ENCODE results near the gene ADGRV1.

ADGRV1 gene

GRCh38 chr5:90882448-90882847, 323.9 kb downstream of the ADGRV1 start:
- CTCF ChIA-PET, result no interaction called here
- POLR2A ChIA-PET, result no interaction called here
- DNase-seq (ENCODE audit: extremely low spot score), result no peak
- no peak for TF ChIP-seq CTBP1 (IDR thresholded peaks at IDR 0.05; ENCODE audit: borderline replicate concordance)
- TF ChIP-seq HDGF (IDR thresholded peaks at IDR 0.05; ENCODE audit: borderline replicate concordance), result no peak
- no peak for TF ChIP-seq SUZ12 (IDR thresholded peaks at IDR 0.05)
- TF ChIP-seq PKNOX1 (IDR thresholded peaks at IDR 0.05), result no peak
- TF ChIP-seq NFRKB (IDR thresholded peaks at IDR 0.05), result no peak
- TF ChIP-seq L3MBTL2 (conservative IDR thresholded peaks at IDR 0.05), result no peak
- TF ChIP-seq LEF1 (IDR thresholded peaks at IDR 0.05; ENCODE audit: borderline replicate concordance), result no peak
- no peak for TF ChIP-seq SP1 (IDR thresholded peaks at IDR 0.05)
- no peak for TF ChIP-seq ELF4 (IDR thresholded peaks at IDR 0.05)
- no peak for TF ChIP-seq FOXM1 (IDR thresholded peaks at IDR 0.05; ENCODE audit: borderline replicate concordance)
- no peak for TF ChIP-seq FOXA1 (IDR thresholded peaks at IDR 0.05)
- no peak for TF ChIP-seq ZNF384 (IDR thresholded peaks at IDR 0.05)
- no peak for TF ChIP-seq FOXK2 (IDR thresholded peaks at IDR 0.05)
- TF ChIP-seq TARDBP (IDR thresholded peaks at IDR 0.05), result no peak
- no peak for TF ChIP-seq ARNT (IDR thresholded peaks at IDR 0.05)
- no peak for TF ChIP-seq BHLHE40 (IDR thresholded peaks at IDR 0.05; ENCODE audit: borderline replicate concordance)

GRCh38 chr5:90885180-90885868, 326.7 kb downstream of the ADGRV1 start:
- no peak for DNase-seq (ENCODE audit: extremely low spot score)
- ChIA-PET POLR2A (no interaction called here), CTCF (interaction anchor here (0.6 kb wide), 1 partner anchor 85 kb away, joined by 6 read pairs; no protein-coding TSS in a partner anchor)
- TF ChIP-seq ZNF384 (IDR thresholded peaks at IDR 0.05), result no peak
- TF ChIP-seq HDGF (IDR thresholded peaks at IDR 0.05; ENCODE audit: borderline replicate concordance), result no peak
- TF ChIP-seq BHLHE40 (IDR thresholded peaks at IDR 0.05; ENCODE audit: borderline replicate concordance), result no peak
- no peak for TF ChIP-seq SP1 (IDR thresholded peaks at IDR 0.05)
- TF ChIP-seq SUZ12 (IDR thresholded peaks at IDR 0.05), result no peak
- no peak for TF ChIP-seq FOXA1 (IDR thresholded peaks at IDR 0.05)
- no peak for TF ChIP-seq ARNT (IDR thresholded peaks at IDR 0.05)
- TF ChIP-seq PKNOX1 (IDR thresholded peaks at IDR 0.05), result no peak
- no peak for TF ChIP-seq FOXK2 (IDR thresholded peaks at IDR 0.05)
- TF ChIP-seq TARDBP (IDR thresholded peaks at IDR 0.05), result no peak
- no peak for TF ChIP-seq CTBP1 (IDR thresholded peaks at IDR 0.05; ENCODE audit: borderline replicate concordance)
- TF ChIP-seq ELF4 (IDR thresholded peaks at IDR 0.05), result no peak
- TF ChIP-seq FOXM1 (IDR thresholded peaks at IDR 0.05; ENCODE audit: borderline replicate concordance), result no peak
- no peak for TF ChIP-seq NFRKB (IDR thresholded peaks at IDR 0.05)
- TF ChIP-seq L3MBTL2 (conservative IDR thresholded peaks at IDR 0.05), result no peak

DNA sequence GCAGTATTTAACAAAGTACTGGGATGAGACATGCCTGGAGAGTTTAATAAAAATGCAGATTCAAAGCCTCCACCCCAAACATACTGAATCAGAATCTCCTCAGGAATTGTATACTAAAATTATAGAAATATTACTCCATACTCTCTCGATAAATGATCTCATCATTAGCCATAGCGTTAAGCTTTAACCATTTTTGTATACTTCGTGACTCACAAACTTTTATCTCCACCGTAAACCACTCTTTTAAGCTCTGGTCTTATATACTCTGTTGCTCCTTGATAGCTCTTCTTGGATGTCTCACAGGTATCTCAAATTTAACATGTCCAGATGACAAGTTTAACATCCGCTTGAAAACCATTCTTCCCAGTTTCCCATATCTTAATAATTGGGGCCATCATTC, 327.8 kb downstream of the ADGRV1 start:
- ChIA-PET CTCF (no interaction called here), POLR2A (no interaction called here)
- DNase-seq (ENCODE audit: extremely low spot score), result no peak
- TF ChIP-seq SUZ12 (IDR thresholded peaks at IDR 0.05) (no peak), ZNF384 (IDR thresholded peaks at IDR 0.05) (no peak), LEF1 (IDR thresholded peaks at IDR 0.05; ENCODE audit: borderline replicate concordance) (no peak), HDGF (IDR thresholded peaks at IDR 0.05; ENCODE audit: borderline replicate concordance) (no peak), L3MBTL2 (conservative IDR thresholded peaks at IDR 0.05) (no peak)

GRCh38 chr5:90888511-90889324, 330.1 kb downstream of the ADGRV1 start:
- no peak for DNase-seq (ENCODE audit: extremely low spot score)
- ChIA-PET POLR2A (no interaction called here), CTCF (no interaction called here)
- no peak for TF ChIP-seq LEF1 (IDR thresholded peaks at IDR 0.05; ENCODE audit: borderline replicate concordance)
- TF ChIP-seq CTBP1 (IDR thresholded peaks at IDR 0.05; ENCODE audit: borderline replicate concordance), result no peak
- no peak for TF ChIP-seq ARNT (IDR thresholded peaks at IDR 0.05)
- no peak for TF ChIP-seq BHLHE40 (IDR thresholded peaks at IDR 0.05; ENCODE audit: borderline replicate concordance)
- TF ChIP-seq L3MBTL2 (conservative IDR thresholded peaks at IDR 0.05), result no peak
- no peak for TF ChIP-seq FOXM1 (IDR thresholded peaks at IDR 0.05; ENCODE audit: borderline replicate concordance)
- no peak for TF ChIP-seq PKNOX1 (IDR thresholded peaks at IDR 0.05)
- TF ChIP-seq ZNF384 (IDR thresholded peaks at IDR 0.05), result no peak
- TF ChIP-seq NFRKB (IDR thresholded peaks at IDR 0.05), result no peak
- TF ChIP-seq TARDBP (IDR thresholded peaks at IDR 0.05), result no peak
- TF ChIP-seq ELF4 (IDR thresholded peaks at IDR 0.05), result no peak
- no peak for TF ChIP-seq FOXA1 (IDR thresholded peaks at IDR 0.05)

GRCh38 chr5:90889325-90889600, 330.7 kb downstream of the ADGRV1 start:
- TF ChIP-seq ELF4 (IDR thresholded peaks at IDR 0.05) (no peak), ARNT (IDR thresholded peaks at IDR 0.05) (no peak), NFRKB (IDR thresholded peaks at IDR 0.05) (no peak), SP1 (IDR thresholded peaks at IDR 0.05) (no peak), FOXA1 (IDR thresholded peaks at IDR 0.05) (no peak), PKNOX1 (IDR thresholded peaks at IDR 0.05) (no peak), CTBP1 (IDR thresholded peaks at IDR 0.05; ENCODE audit: borderline replicate concordance) (no peak), FOXK2 (IDR thresholded peaks at IDR 0.05) (no peak), ZNF384 (IDR thresholded peaks at IDR 0.05) (no peak), SUZ12 (IDR thresholded peaks at IDR 0.05) (no peak)
- ChIA-PET CTCF (no interaction called here), POLR2A (no interaction called here)
- DNase-seq (ENCODE audit: extremely low spot score), result no peak
